Measurements from ENCODE around the gene CDK5R2. TPM values are rescaled to one million over a fixed set of nuclear protein-coding genes. Genes with fewer than 3 reads are reported as not detected.

CDK5R2 gene
- total RNA-seq, 1 experiment from 2014 or later = 0.44 TPM

- CTCF ChIA-PET = interaction anchor here (0.9 to 1.4 kb wide), 4 partner anchors 18 to 32 kb away, joined by 3 to 4 read pairs (median 4); no protein-coding TSS in a partner anchor
- no TSS peak for BruUV-seq (replicated peaks)
- intact Hi-C loops (cut with micrococcal nuclease) = no loop called here
Measured at GRCh38 chr2:218998414-218999002, 39.0 kb downstream of the CDK5R2 start.

More at GRCh38 chr2:218998414-218999002, 39.0 kb downstream of the CDK5R2 start:
- ATAC-seq = no peak
- no peaks in the 10 kb centered on the region for H3K9me3 ChIP-seq (ENCODE audit: control insufficient read depth in 1 of 2, insufficient read depth in 1 of 2, low read depth in 1 of 2, low read length in 2 of 2)
- DNase-seq (ENCODE audit: low read depth, low spot score) = no peak
- H3K36me3 ChIP-seq (ENCODE audit: control insufficient read depth in 1 of 2, insufficient read depth in 2 of 2, low read length in 2 of 2) = no peaks in the 10 kb centered on the region
- H3K27ac ChIP-seq (ENCODE audit: low read depth, low read length) = no peak overlapping the region
- H3K4me3 ChIP-seq (replicated peaks in 1 of 2; ENCODE audit: low read depth in 1 of 2, low read length in 2 of 2) = no peak overlapping the region
- no peaks in the 10 kb centered on the region for H3K27me3 ChIP-seq (ENCODE audit: insufficient read depth, low read length)
- peaks cover 9 to 45% of the 10 kb centered on the region in 2 experiments; a peak in 3 of 4 replicates for H3K4me1 ChIP-seq (ENCODE audit: control insufficient read depth in 1 of 2, insufficient read depth in 2 of 2, low read length in 2 of 2)
- H4K20me1 ChIP-seq (ENCODE audit: insufficient read depth) = no peaks in the 10 kb centered on the region
- no peaks in the 10 kb centered on the region for H3K9me2 ChIP-seq (ENCODE audit: insufficient read depth)
- no peak overlapping the region; the same call in 1 of the 2 replicates for H3K4me2 ChIP-seq (ENCODE audit: low read length)
- POLR2A ChIA-PET = no interaction called here
- H3K9ac ChIP-seq (ENCODE audit: low read length) = no peak overlapping the region
- TF ChIP-seq YY1 (IDR thresholded peaks at IDR 0.05; ENCODE audit: extremely low read depth, insufficient replicate concordance, low read depth, low read length) (no peak), POLR2A (IDR thresholded peaks at IDR 0.05; ENCODE audit: borderline replicate concordance, extremely low read depth, insufficient read depth, insufficient read length) (no peak), REST (IDR thresholded peaks at IDR 0.05; ENCODE audit: low read depth) (no peak), SRF (IDR thresholded peaks at IDR 0.05; ENCODE audit: low read depth) (no peak)
- no peaks in the 10 kb centered on the region for H3K79me2 ChIP-seq (ENCODE audit: insufficient read depth, low read length)
- RAD21 ChIA-PET (ENCODE audit: low non-redundant PET in 1 of 2, low total read pairs in 2 of 2, uncharacterized antibody in 2 of 2, unreplicated experiment in 2 of 2) = no interaction called here
- no peak overlapping the region for H2AFZ ChIP-seq (ENCODE audit: low read depth, low read length, poor library complexity, severe bottlenecking)

Data from HCT116 (cell line).